Measurements from ENCODE around the gene SKA2. TPM values are rescaled to one million over a fixed set of nuclear protein-coding genes. Genes with fewer than 3 reads are reported as not detected.
"Not testable (repeated sequence)": the region's sequence is repeated elsewhere in the genome, so short reads cannot be mapped to it uniquely, and the experiment has no call there.

SKA2 gene
- total and polyA plus RNA-seq, 2 donors from 2014 or later: 29.2 to 40.3 TPM

- H3K36me3 ChIP-seq (ENCODE audit: control insufficient read depth in 2 of 3, insufficient read depth in 3 of 3, low read length in 3 of 3): no peaks in the 10 kb centered on the region
- no peak for FAIRE-seq
These were observed 31.9 kb upstream of the SKA2 start for GRCh38 chr17:59186850-59187249.

GRCh38 chr17:59185997-59186396 lies 31.0 kb upstream of the SKA2 start:
- Histone ChIP-seq H3K4me1 (ENCODE audit: control insufficient read depth in 2 of 3, insufficient read depth in 2 of 3, low read depth in 1 of 3, low read length in 3 of 3) (no peaks in the 10 kb centered on the region), H3K4me3 (ENCODE audit: low read length in 3 of 3) (no peak overlapping the region), H3K27me3 (ENCODE audit: control insufficient read depth, insufficient read depth, low read length) (no peaks in the 10 kb centered on the region), H3K36me3 (ENCODE audit: control insufficient read depth in 2 of 3, insufficient read depth in 3 of 3, low read length in 3 of 3) (no peaks in the 10 kb centered on the region), H3K9me3 (ENCODE audit: control insufficient read depth in 2 of 3, insufficient read depth in 1 of 3, low read length in 3 of 3) (no peaks in the 10 kb centered on the region), H3K9ac (ENCODE audit: low read length in 3 of 3) (no peak overlapping the region), H3K27ac (ENCODE audit: low read depth in 2 of 2, low read length in 2 of 2) (no peak overlapping the region)
- DNase-seq (no peak), FAIRE-seq (no peak)
- intact Hi-C loops (cut with DNase I): no loop called here
- TF ChIP-seq CTCF (IDR thresholded peaks at IDR 0.05; ENCODE audit: borderline replicate concordance, extremely low read depth, insufficient read depth): no peak

More at GRCh38 chr17:59186850-59187249, 31.9 kb upstream of the SKA2 start:
- Histone ChIP-seq H3K27ac (ENCODE audit: low read depth in 2 of 2, low read length in 2 of 2) (no peak overlapping the region), H3K4me1 (ENCODE audit: control insufficient read depth in 2 of 3, insufficient read depth in 2 of 3, low read depth in 1 of 3, low read length in 3 of 3) (no peaks in the 10 kb centered on the region), H3K9ac (ENCODE audit: low read length in 3 of 3) (no peak overlapping the region), H3K9me3 (ENCODE audit: control insufficient read depth in 2 of 3, insufficient read depth in 1 of 3, low read length in 3 of 3) (no peaks in the 10 kb centered on the region), H3K4me3 (ENCODE audit: low read length in 3 of 3) (no peak overlapping the region), H3K27me3 (ENCODE audit: control insufficient read depth, insufficient read depth, low read length) (no peaks in the 10 kb centered on the region)
- TF ChIP-seq CTCF (IDR thresholded peaks at IDR 0.05; ENCODE audit: borderline replicate concordance, extremely low read depth, insufficient read depth): no peak
- no peak for DNase-seq
- intact Hi-C loops (cut with DNase I): no loop called here

- no peaks in the 10 kb centered on the region for H3K9me3 ChIP-seq (ENCODE audit: control insufficient read depth in 2 of 3, insufficient read depth in 1 of 3, low read length in 3 of 3)
- H3K27ac ChIP-seq (ENCODE audit: low read depth in 2 of 2, low read length in 2 of 2): no peak overlapping the region
- H3K4me1 ChIP-seq (ENCODE audit: control insufficient read depth in 2 of 3, insufficient read depth in 2 of 3, low read depth in 1 of 3, low read length in 3 of 3): no peaks in the 10 kb centered on the region
- DNase-seq (no peak), FAIRE-seq (no peak)
- H3K4me3 ChIP-seq (ENCODE audit: low read length in 3 of 3): no peak overlapping the region
- no peak for TF ChIP-seq CTCF (IDR thresholded peaks at IDR 0.05; ENCODE audit: borderline replicate concordance, extremely low read depth, insufficient read depth)
- H3K27me3 ChIP-seq (ENCODE audit: control insufficient read depth, insufficient read depth, low read length): no peaks in the 10 kb centered on the region
- intact Hi-C loops (cut with DNase I): no loop called here
- no peaks in the 10 kb centered on the region for H3K36me3 ChIP-seq (ENCODE audit: control insufficient read depth in 2 of 3, insufficient read depth in 3 of 3, low read length in 3 of 3)
- no peak overlapping the region for H3K9ac ChIP-seq (ENCODE audit: low read length in 3 of 3)
These were observed 26.5 kb upstream of the SKA2 start for GRCh38 chr17:59181481-59181880.

- H3K9me3 ChIP-seq (ENCODE audit: control insufficient read depth in 2 of 3, insufficient read depth in 1 of 3, low read length in 3 of 3): no peaks in the 10 kb centered on the region
- H3K27me3 ChIP-seq (ENCODE audit: control insufficient read depth, insufficient read depth, low read length): no peaks in the 10 kb centered on the region
- FAIRE-seq (no peak), DNase-seq (no peak)
- TF ChIP-seq CTCF (IDR thresholded peaks at IDR 0.05; ENCODE audit: borderline replicate concordance, extremely low read depth, insufficient read depth): no peak
- H3K27ac ChIP-seq (ENCODE audit: low read depth in 2 of 2, low read length in 2 of 2): no peak overlapping the region
- no peak overlapping the region for H3K4me3 ChIP-seq (ENCODE audit: low read length in 3 of 3)
- H3K9ac ChIP-seq (ENCODE audit: low read length in 3 of 3): no peak overlapping the region
- H3K36me3 ChIP-seq (ENCODE audit: control insufficient read depth in 2 of 3, insufficient read depth in 3 of 3, low read length in 3 of 3): no peaks in the 10 kb centered on the region
- no peaks in the 10 kb centered on the region for H3K4me1 ChIP-seq (ENCODE audit: control insufficient read depth in 2 of 3, insufficient read depth in 2 of 3, low read depth in 1 of 3, low read length in 3 of 3)
- intact Hi-C loops (cut with DNase I): no loop called here
These were observed 25.6 kb upstream of the SKA2 start for GRCh38 chr17:59180626-59181025.

GRCh38 chr17:59179601-59180000 lies 24.6 kb upstream of the SKA2 start:
- DNase-seq; intact Hi-C loops (cut with DNase I); H3K4me1 ChIP-seq (ENCODE audit: control insufficient read depth in 2 of 3, insufficient read depth in 2 of 3, low read depth in 1 of 3, low read length in 3 of 3); H3K27me3 ChIP-seq (ENCODE audit: control insufficient read depth, insufficient read depth, low read length); H3K27ac ChIP-seq (ENCODE audit: low read depth in 2 of 2, low read length in 2 of 2); H3K9me3 ChIP-seq (ENCODE audit: control insufficient read depth in 2 of 3, insufficient read depth in 1 of 3, low read length in 3 of 3); H3K4me3 ChIP-seq (ENCODE audit: low read length in 3 of 3); H3K36me3 ChIP-seq (ENCODE audit: control insufficient read depth in 2 of 3, insufficient read depth in 3 of 3, low read length in 3 of 3); FAIRE-seq; H3K9ac ChIP-seq (ENCODE audit: low read length in 3 of 3): not testable (repeated sequence)

Data from kidney (tissue), 14 donors.